Osteoblast (primary cell): ENCODE measurements around the gene FARS2. TPM values are rescaled to one million over a fixed set of nuclear protein-coding genes. Genes with fewer than 3 reads are reported as not detected.

ENCODE experiments used
- DNase-seq: peaks from one replicate; pipeline ENCODE4 v3.0.0; 2011; ENCODE audit warnings: low spot score, mixed read lengths; ENCODE audit not compliant: insufficient read length; ENCODE audit errors: missing footprints
- H2AFZ ChIP-seq: 2 replicates; pipeline ENCODE4 v1.6.0; 2011; ENCODE audit warnings: mild to moderate bottlenecking, low read length
- H3K27ac ChIP-seq: 2 replicates; pipeline ENCODE4 v1.5.1; 2011; ENCODE audit warnings: mild to moderate bottlenecking, low read depth, low read length, moderate library complexity
- H3K27me3 ChIP-seq: 2 replicates; pipeline ENCODE4 v1.6.0; 2012; ENCODE audit warnings: mild to moderate bottlenecking, control low read depth, inconsistent platforms, low read length, moderate library complexity; ENCODE audit not compliant: insufficient read depth
- H3K36me3 ChIP-seq: 2 replicates; pipeline ENCODE4 v1.5.1; 2011; ENCODE audit warnings: mild to moderate bottlenecking, low read length, control low read depth, moderate library complexity; ENCODE audit not compliant: insufficient read depth
- H3K4me1 ChIP-seq: 2 replicates; pipeline ENCODE4 v1.5.1; 2011; ENCODE audit warnings: mild to moderate bottlenecking, low read length, control low read depth, moderate library complexity; ENCODE audit not compliant: insufficient read depth
- H3K4me2 ChIP-seq: 2 replicates; pipeline ENCODE4 v1.6.0; 2011; ENCODE audit warnings: mild to moderate bottlenecking, low read length; ENCODE audit not compliant: insufficient read depth
- H3K4me3 ChIP-seq: fragments of 200-600 bp; sonication (generic); 3 replicates; pipeline ENCODE4 v1.5.1; 2012; ENCODE audit warnings: mild to moderate bottlenecking, low read length, inconsistent platforms; ENCODE audit not compliant: insufficient read depth
- H3K79me2 ChIP-seq: 2 replicates; pipeline ENCODE4 v1.6.0; 2012; ENCODE audit warnings: mild to moderate bottlenecking, low read length, control low read depth, inconsistent platforms; ENCODE audit not compliant: insufficient read depth
- H3K9me3 ChIP-seq: 2 replicates; pipeline ENCODE4 v1.5.1; 2011; ENCODE audit warnings: low read depth, low read length, control low read depth
- H4K20me1 ChIP-seq: 2 replicates; pipeline ENCODE4 v1.6.0; 2012; ENCODE audit warnings: mild to moderate bottlenecking, low read length, control low read depth; ENCODE audit not compliant: insufficient read depth
- CTCF ChIP-seq: IDR thresholded peaks from 2 replicates; pipeline ENCODE4 v1.5.1; 2011; ENCODE audit warnings: mild to moderate bottlenecking, low read depth, low read length, moderate library complexity; ENCODE audit errors: extremely low read depth
- total RNA-seq: library from RNA; depleted of rRNA; stranded (reverse); fragments of >200 nt; gene quantifications from 2 replicates; pipeline ENCODE4 v1.2.3, GENCODE V29; 2012

Gene FARS2
- total RNA-seq, 1 donor = 29.7 TPM

GRCh38 chr6:5234874-5235273 is 26.4 kb upstream of the FARS2 start:
- no peak overlapping the region for H3K4me3 ChIP-seq
- H3K4me2 ChIP-seq = no peak overlapping the region
- no peaks in the 10 kb centered on the region for H3K36me3 ChIP-seq
- no peak for TF ChIP-seq CTCF
- no peak overlapping the region for H3K27ac ChIP-seq
- no peaks in the 10 kb centered on the region for H3K27me3 ChIP-seq
- peaks cover 14% of the 10 kb centered on the region for H3K4me1 ChIP-seq
- H2AFZ ChIP-seq = no peak overlapping the region
- no peak for DNase-seq
- H3K9me3 ChIP-seq = no peaks in the 10 kb centered on the region
- no peaks in the 10 kb centered on the region for H3K79me2 ChIP-seq
- H4K20me1 ChIP-seq = peaks cover 2% of the 10 kb centered on the region

- Histone ChIP-seq H3K9me3 (no peaks in the 10 kb centered on the region), H3K27me3 (no peaks in the 10 kb centered on the region)
- TF ChIP-seq CTCF = no peak
Observed at GRCh38 chr6:5235830-5236229, 25.5 kb upstream of the FARS2 start.

GRCh38 chr6:5237805-5238204 is 23.5 kb upstream of the FARS2 start:
- no peak for DNase-seq
- Histone ChIP-seq H3K36me3 (no peaks in the 10 kb centered on the region), H3K27ac (no peak overlapping the region), H3K4me3 (no peak overlapping the region), H3K9me3 (no peaks in the 10 kb centered on the region), H3K4me2 (no peak overlapping the region), H3K4me1 (no peaks in the 10 kb centered on the region), H3K79me2 (no peaks in the 10 kb centered on the region), H3K27me3 (no peaks in the 10 kb centered on the region), H4K20me1 (peaks cover 3% of the 10 kb centered on the region), H2AFZ (no peak overlapping the region)
- TF ChIP-seq CTCF = no peak

More at GRCh38 chr6:5235830-5236229, 25.5 kb upstream of the FARS2 start:
- no peak overlapping the region for H3K4me3 ChIP-seq
- peaks cover 3% of the 10 kb centered on the region for H4K20me1 ChIP-seq
- no peak overlapping the region for H3K4me2 ChIP-seq
- H3K79me2 ChIP-seq = no peaks in the 10 kb centered on the region
- no peak for DNase-seq
- H3K36me3 ChIP-seq = no peaks in the 10 kb centered on the region
- no peak overlapping the region for H3K27ac ChIP-seq
- H2AFZ ChIP-seq = no peak overlapping the region
- peaks cover 4% of the 10 kb centered on the region for H3K4me1 ChIP-seq

GRCh38 chr6:5238336-5238735 is 23.0 kb upstream of the FARS2 start:
- TF ChIP-seq CTCF = no peak
- Histone ChIP-seq H3K9me3 (no peaks in the 10 kb centered on the region), H3K36me3 (no peaks in the 10 kb centered on the region), H3K79me2 (no peaks in the 10 kb centered on the region), H3K4me2 (no peak overlapping the region), H3K27ac (no peak overlapping the region), H2AFZ (no peak overlapping the region), H3K4me3 (no peak overlapping the region), H3K27me3 (no peaks in the 10 kb centered on the region), H4K20me1 (peaks cover 3% of the 10 kb centered on the region), H3K4me1 (no peaks in the 10 kb centered on the region)
- DNase-seq = peak; percentile 68
